Smooth muscle cell (in vitro differentiated cells): ENCODE measurements around the gene ARHGEF28. TPM values are rescaled to one million over a fixed set of nuclear protein-coding genes. Genes with fewer than 3 reads are reported as not detected.

Source experiments
- DNase-seq: peaks from one replicate; lab custom pipeline; 2025; ENCODE audit not compliant: unreplicated experiment; lab: John Stamatoyannopoulos, UW
- H2AFZ ChIP-seq: fragments of 200-600 bp; sonication (generic); 2 replicates; pipeline ENCODE4 v1.6.0; 2016; ENCODE audit warnings: antibody characterized with exemption, low read depth, mild to moderate bottlenecking
- H3F3A ChIP-seq: fragments of 200-600 bp; sonication (generic); 2 replicates; pipeline ENCODE4 v1.6.0; 2017; ENCODE audit warnings: antibody characterized with exemption, low read depth
- H3K27ac ChIP-seq: fragments of 200-600 bp; sonication (generic); 2 replicates; pipeline ENCODE4 v1.5.1; 2016; ENCODE audit warnings: low read depth, mild to moderate bottlenecking
- H3K27me3 ChIP-seq: fragments of 200-600 bp; sonication (generic); 2 replicates; pipeline ENCODE4 v1.6.1; 2016; ENCODE audit warnings: low read depth, mild to moderate bottlenecking
- H3K36me3 ChIP-seq: fragments of 200-600 bp; sonication (generic); 2 replicates; pipeline ENCODE4 v1.5.1; 2016; ENCODE audit warnings: low read depth
- H3K4me1 ChIP-seq: fragments of 200-600 bp; sonication (generic); 2 replicates; pipeline ENCODE4 v1.5.1; 2016; ENCODE audit warnings: low read depth
- H3K4me2 ChIP-seq: fragments of 200-600 bp; sonication (generic); 2 replicates; pipeline ENCODE4 v1.6.0; 2016; ENCODE audit warnings: mild to moderate bottlenecking
- H3K4me3 ChIP-seq: fragments of 200-600 bp; sonication (generic); 2 replicates; pipeline ENCODE4 v1.5.1; 2016; ENCODE audit warnings: mild to moderate bottlenecking
- H3K79me2 ChIP-seq: fragments of 200-600 bp; sonication (generic); 2 replicates; pipeline ENCODE4 v1.6.0; 2016; ENCODE audit warnings: low read depth, mild to moderate bottlenecking
- H3K9ac ChIP-seq: fragments of 200-600 bp; sonication (generic); 2 replicates; pipeline ENCODE4 v1.6.0; 2016; ENCODE audit warnings: low read depth
- H3K9me3 ChIP-seq: fragments of 200-600 bp; sonication (generic); replicated peaks from 2 replicates; pipeline ENCODE4 v1.5.1; 2016; ENCODE audit warnings: low read depth
- H4K20me1 ChIP-seq: fragments of 200-600 bp; sonication (generic); 2 replicates; pipeline ENCODE4 v1.6.0; 2016; ENCODE audit warnings: low read depth
- WGBS: methylation state at CpG from one replicate; pipeline ENCODE4 v1.1.7; 2016; ENCODE audit warnings: low lambda C conversion rate; 5-methylcytosine and 5-hydroxymethylcytosine counted together
- polyA plus RNA-seq: library from polyadenylated mRNA; unstranded; fragments of >200 nt; fragmentation: Nextera tagmentation; extraction: Ambion mirVana; gene quantifications from 2 replicates; pipeline ENCODE4 v1.2.1, GENCODE V29; 2016
- total RNA-seq: library from RNA; depleted of rRNA; stranded (reverse); fragments of >200 nt; gene quantifications from 2 replicates; pipeline ENCODE4 v1.2.3, GENCODE V29; 2014
- TF ChIP-seq, protein P1 (sequence below): fragments of 200-600 bp; sonication (generic); IDR thresholded peaks from 2 replicates; pipeline ENCODE4 v1.5.1; 2017; ENCODE audit warnings: borderline replicate concordance, mild to moderate bottlenecking, antibody characterized with exemption; ENCODE audit not compliant: insufficient read depth, poor library complexity, severe bottlenecking

ARHGEF28 gene
- total and polyA plus RNA-seq, 2 experiments from 2014 or later: 0.19 to 0.90 TPM

DNA sequence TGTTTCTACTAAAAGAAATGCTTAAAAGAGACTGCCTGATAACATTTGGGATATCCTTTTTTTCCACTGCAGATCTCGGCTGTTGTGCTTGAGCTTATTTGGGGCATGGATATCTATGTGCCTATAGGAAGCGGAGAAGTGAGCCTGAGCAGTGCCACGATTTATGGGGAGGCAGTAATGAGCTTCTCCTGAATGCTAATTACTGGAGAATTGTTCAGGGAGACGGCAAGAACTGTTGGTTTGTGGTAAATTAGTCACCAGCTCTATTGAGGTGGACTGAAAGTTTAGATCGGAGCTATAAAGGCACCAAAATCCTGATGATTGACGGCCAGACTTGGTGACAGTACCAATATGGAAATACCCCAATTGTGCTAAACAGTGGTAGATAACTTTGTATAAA lies 186.5 kb downstream of the ARHGEF28 start:
- H3K27me3 ChIP-seq: no peaks in the 10 kb centered on the region
- no peaks in the 10 kb centered on the region for H3K36me3 ChIP-seq
- no peak for DNase-seq
- no peak overlapping the region for H3K9ac ChIP-seq
- no peaks in the 10 kb centered on the region for H3F3A ChIP-seq
- no peak overlapping the region for H3K27ac ChIP-seq
- no peaks in the 10 kb centered on the region for H3K79me2 ChIP-seq
- H3K4me1 ChIP-seq: no peaks in the 10 kb centered on the region
- no peaks in the 10 kb centered on the region for H4K20me1 ChIP-seq
- peak overlapping the region; percentile 9 for H3K4me2 ChIP-seq
- H2AFZ ChIP-seq: peak overlapping the region; percentile 55
- TF ChIP-seq, protein P1, sequence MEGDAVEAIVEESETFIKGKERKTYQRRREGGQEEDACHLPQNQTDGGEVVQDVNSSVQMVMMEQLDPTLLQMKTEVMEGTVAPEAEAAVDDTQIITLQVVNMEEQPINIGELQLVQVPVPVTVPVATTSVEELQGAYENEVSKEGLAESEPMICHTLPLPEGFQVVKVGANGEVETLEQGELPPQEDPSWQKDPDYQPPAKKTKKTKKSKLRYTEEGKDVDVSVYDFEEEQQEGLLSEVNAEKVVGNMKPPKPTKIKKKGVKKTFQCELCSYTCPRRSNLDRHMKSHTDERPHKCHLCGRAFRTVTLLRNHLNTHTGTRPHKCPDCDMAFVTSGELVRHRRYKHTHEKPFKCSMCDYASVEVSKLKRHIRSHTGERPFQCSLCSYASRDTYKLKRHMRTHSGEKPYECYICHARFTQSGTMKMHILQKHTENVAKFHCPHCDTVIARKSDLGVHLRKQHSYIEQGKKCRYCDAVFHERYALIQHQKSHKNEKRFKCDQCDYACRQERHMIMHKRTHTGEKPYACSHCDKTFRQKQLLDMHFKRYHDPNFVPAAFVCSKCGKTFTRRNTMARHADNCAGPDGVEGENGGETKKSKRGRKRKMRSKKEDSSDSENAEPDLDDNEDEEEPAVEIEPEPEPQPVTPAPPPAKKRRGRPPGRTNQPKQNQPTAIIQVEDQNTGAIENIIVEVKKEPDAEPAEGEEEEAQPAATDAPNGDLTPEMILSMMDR: no peak
- peak overlapping the region; percentile 27 for H3K4me3 ChIP-seq
- H3K9me3 ChIP-seq: no peaks in the 10 kb centered on the region
- 63% methylated on average over 6 of the region's 6 CpGs for WGBS

DNA sequence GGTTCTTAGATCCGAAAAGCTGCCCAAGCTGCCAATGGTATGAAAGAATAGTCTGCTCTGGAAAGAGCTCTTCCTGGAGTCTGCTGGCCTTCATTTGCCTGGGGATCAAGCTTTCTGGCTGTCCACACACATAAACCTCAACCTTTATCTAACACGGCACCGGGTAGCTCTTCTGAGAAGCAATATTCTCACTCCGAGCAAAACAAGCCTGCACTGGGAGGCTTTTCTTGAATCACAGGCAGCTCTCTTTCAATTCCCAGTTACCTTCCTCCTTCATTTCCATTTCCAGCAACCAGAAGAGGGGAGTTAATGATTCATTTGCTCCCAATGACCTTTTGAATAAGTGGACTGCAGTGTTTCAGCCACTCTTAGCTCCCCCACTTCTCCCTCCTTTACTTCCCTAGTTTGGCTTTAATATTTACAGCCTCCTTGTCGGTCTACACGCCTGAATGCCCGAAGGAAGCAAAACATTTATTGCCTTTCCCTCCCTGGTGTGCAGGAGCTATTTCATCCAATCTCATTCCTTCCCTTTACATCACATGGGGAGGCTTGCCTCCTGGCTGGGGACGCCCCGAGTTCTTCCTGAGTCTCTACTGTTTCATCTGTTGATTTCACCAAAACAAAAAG lies 187.1 kb downstream of the ARHGEF28 start:
- WGBS: 66% methylated on average over 9 of the region's 9 CpGs

DNA sequence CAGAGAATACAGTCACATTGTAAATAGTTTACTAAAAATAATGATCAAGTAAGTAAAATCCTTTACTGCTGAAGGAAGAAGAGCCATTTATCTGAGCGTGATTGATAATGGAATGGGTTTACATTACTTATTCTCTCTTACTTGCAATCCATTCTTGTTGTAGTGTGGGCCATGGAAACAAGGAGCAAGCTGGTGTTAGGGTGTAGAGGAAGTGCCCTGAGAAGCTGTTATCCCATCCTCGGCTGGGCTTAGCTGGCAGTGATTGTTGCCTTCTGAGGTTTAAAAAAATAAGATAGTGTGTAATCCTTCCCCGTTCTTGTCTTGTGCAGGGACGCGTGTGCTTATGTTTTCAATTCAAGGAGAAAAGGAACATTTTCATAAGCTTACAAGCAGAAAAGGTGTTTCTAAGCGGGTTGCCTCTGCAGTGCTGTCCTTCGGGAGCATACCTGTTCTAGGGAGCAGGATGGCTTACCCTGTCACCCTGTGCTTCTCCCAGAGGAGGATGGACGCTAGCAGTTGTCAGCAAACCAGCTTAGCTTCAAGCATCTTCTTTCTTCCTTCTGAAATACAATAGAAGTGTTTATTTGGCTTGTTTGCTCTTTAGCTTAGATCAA lies 188.3 kb downstream of the ARHGEF28 start:
- Histone ChIP-seq H3K9me3 (no peaks in the 10 kb centered on the region), H3K4me2 (no peak overlapping the region), H3K27me3 (no peaks in the 10 kb centered on the region), H3F3A (no peaks in the 10 kb centered on the region), H3K79me2 (no peaks in the 10 kb centered on the region), H3K27ac (no peak overlapping the region), H3K9ac (no peak overlapping the region), H3K4me1 (no peaks in the 10 kb centered on the region), H3K4me3 (peak overlapping the region; percentile 27), H2AFZ (peak overlapping the region; percentile 7), H3K36me3 (no peaks in the 10 kb centered on the region), H4K20me1 (no peaks in the 10 kb centered on the region)
- TF ChIP-seq, protein P1: no peak
- DNase-seq: no peak
- 57% methylated on average over 8 of the region's 8 CpGs for WGBS

More for the DNA sequence above, 187.1 kb downstream of the ARHGEF28 start:
- no peaks in the 10 kb centered on the region for H3K27me3 ChIP-seq
- no peak for DNase-seq
- no peaks in the 10 kb centered on the region for H4K20me1 ChIP-seq
- no peaks in the 10 kb centered on the region for H3K79me2 ChIP-seq
- no peak overlapping the region for H3K9ac ChIP-seq
- H3K27ac ChIP-seq: no peak overlapping the region
- H3K4me2 ChIP-seq: peak overlapping the region; percentile 9
- peak overlapping the region; percentile 27 for H3K4me3 ChIP-seq
- H3K9me3 ChIP-seq: no peaks in the 10 kb centered on the region
- H3K36me3 ChIP-seq: no peaks in the 10 kb centered on the region
- H2AFZ ChIP-seq: peak overlapping the region; percentile 55
- no peaks in the 10 kb centered on the region for H3F3A ChIP-seq
- TF ChIP-seq, protein P1: no peak
- H3K4me1 ChIP-seq: no peaks in the 10 kb centered on the region
